ENCODE results near the gene COG5.

- TF ChIP-seq CTCF (IDR thresholded peaks at IDR 0.05) (no peak), POLR2AphosphoS5 (IDR thresholded peaks at IDR 0.05; ENCODE audit: low read depth, low read length) (no peak), REST (IDR thresholded peaks at IDR 0.05; ENCODE audit: insufficient read depth in 1 of 2, low read depth in 2 of 2, low read length in 1 of 2) (no peak), SIN3A (IDR thresholded peaks at IDR 0.05; ENCODE audit: borderline replicate concordance, insufficient read depth, low read depth, low read length) (no peak), TCF7L2 (IDR thresholded peaks at IDR 0.05; ENCODE audit: low read depth, low read length) (no peak)
These were observed 82.8 kb downstream of the COG5 start for GRCh38 chr7:107480932-107481331.
